ENCODE results near the gene AK8.

The AK8 gene

GRCh38 chr9:132887181-132888120 lies 9.4 kb upstream of the AK8 start:
- DNase-seq (ENCODE audit: low spot score) = no peak

DNA sequence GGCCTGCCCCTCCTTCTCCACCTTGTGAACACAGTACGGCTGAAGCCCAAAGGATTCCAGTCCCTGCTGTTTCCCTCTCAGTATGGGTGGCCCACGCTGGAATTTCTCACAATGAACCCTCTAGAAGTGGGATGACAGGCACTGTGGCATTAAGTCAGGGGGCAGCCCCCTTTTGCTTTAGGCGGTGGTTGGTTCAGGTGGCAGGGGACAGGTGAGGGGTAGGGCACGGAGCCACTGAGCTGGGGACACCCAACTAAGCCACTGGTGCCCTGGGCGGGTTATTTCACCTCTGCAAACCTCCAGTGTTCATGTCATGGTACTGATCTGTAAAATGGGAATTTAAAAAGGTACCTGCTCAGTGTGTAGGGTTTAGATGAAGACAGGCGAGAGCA lies 8.2 kb upstream of the AK8 start:
- DNase-seq (ENCODE audit: low spot score) = no peak

DNA sequence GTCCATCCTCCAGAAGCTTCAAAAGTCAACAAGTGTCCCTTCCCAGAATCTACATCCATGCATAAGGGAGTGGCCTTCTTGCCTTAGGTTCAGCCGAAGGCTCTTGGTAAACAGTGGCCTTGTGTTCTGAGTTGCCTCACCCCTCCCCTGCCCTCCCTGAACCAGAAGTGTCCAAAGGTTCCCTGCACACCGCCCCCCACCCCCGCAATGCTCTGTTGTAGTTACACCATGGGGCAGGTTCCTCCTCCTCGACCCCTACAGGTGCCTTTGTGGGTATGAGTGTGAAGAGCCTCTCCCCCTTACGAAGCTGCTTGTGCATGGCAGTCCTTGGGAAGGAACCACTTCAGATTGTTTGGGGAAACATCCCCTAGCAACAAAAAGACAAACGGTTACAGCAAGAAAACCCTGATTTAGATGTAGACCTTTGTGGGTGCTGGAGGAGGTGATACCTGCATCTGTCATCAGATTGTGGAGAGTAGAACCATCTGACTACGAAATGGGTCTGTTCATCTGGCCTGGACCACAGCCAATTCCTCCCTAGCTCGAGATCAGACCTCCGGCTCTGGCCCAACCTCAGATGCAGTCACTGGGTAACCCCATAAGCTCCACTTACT lies 7.7 kb upstream of the AK8 start:
- DNase-seq (ENCODE audit: low spot score) = no peak

DNA sequence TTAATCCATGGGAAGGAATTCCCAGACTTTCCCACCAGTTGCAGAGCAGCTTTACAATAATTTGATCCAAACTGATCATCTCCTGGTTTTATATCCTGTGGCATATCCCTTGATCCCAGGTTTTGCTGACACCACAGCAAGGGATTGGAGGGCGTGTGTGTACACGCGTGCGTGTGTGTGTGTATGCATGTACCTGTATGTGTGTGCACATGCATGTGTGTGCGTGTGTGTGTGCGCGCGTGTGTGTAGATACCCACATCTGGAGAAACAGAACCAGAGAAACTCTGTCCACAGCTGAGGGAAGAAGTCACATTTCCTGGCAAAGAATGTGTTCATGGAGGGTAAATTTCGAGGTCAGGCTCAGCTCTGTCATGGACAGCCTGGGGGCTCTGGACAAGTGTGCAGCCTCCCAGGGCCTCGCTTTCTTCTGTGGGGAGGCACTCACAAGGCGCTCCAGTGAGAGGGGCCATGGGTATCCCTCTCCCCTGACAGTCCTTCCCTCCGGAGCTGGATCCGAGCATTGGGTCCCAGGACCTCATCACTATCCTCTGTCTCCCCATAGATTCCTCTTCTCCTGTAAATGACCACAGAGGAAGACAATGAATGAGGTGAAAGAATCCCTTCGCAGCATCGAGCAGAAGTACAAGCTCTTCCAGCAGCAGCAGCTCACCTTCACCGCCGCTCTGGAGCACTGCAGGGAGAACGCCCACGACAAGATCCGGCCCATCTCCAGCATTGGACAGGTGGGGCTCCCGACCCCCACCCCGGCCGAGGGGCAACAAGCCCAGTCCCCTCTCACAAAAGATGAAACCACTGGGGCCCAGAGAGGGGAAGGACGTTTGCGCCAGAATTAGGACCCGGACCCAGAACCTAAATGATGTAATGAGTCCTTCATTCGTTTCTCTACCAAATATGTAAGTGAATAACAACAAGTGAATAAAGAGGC lies 5.5 kb upstream of the AK8 start:
- DNase-seq (ENCODE audit: low spot score) = no peak

GRCh38 chr9:132882616-132883015 lies 4.5 kb upstream of the AK8 start:
- DNase-seq (ENCODE audit: low spot score) = no peak

DNA sequence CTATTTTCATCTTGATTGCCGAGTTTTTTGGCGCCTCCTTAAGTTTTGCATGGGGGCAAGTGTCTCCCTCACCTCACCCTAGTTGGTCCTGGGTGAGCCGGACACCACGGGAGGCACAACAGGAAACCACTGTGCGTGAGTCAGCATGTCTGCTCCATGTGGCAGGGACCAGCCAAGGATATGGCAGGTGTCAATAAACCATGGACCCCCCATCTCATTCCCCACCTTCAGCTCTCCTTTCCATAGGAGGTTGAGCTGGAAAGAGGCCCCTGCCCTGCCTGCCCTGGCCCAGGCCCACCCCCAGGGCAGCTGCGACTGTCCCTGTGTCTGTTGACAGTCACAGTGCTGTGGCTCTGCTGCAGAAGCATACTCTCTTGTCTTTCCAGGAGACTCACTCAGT lies 3.7 kb upstream of the AK8 start:
- DNase-seq (ENCODE audit: low spot score) = no peak

DNA sequence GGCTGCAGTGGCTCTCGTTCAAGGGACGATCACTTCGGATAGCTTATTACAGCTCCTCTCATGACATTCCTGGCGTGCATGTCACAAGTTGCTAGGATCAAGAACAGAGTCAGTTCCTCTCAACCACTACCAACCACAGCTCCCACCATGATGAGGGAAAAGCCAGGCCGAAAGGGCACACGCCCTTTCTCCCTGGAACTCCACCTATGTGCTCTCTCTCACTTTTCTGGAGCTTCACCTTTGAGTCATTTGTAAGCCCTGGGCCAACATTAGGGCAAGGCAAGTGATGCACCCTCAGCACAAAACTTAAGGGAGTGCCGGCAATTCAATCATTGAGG lies 2.2 kb upstream of the AK8 start:
- DNase-seq (ENCODE audit: low spot score) = no peak

DNA sequence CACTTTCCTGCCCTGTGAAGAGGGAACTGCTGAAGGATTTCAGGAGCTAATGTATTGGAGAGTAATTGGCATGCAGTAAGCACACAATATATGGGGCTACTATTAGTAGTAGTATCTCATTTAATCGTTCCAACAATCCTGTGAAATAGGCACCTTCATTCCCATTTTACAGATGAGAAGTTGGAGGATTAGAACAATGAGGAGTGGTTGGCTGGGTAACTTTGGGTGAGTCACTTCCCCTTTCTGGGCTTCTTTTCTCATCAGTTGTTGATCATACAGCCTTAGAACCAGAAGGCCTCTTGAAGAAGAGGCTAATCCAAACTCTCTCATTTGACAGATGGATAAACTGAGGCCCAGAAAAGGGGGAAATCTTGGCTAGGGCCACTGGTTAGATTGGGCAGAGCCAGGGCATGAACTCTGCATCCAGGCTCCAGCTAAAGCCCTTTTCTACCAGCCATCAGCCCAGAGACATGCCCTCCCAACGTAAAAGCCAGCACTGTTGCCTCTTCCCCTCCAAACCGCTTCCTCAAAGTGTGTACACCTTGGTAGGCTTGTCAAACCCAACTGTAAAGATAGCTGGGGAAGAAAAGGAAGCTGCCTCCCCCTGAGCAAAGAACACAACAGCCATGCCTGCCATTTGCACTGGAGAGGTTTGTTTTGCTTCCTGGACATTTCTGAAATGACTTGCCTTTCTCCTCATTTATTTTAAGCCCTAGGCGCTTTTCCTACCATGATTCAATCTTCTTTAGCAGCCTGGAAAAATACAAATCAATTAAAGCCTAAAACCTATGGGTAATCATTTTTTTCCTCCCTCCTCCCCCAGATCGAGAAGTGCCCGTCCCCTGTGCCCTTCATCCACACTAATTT lies 1.6 kb upstream of the AK8 start:
- no peak for DNase-seq (ENCODE audit: low spot score)

DNA sequence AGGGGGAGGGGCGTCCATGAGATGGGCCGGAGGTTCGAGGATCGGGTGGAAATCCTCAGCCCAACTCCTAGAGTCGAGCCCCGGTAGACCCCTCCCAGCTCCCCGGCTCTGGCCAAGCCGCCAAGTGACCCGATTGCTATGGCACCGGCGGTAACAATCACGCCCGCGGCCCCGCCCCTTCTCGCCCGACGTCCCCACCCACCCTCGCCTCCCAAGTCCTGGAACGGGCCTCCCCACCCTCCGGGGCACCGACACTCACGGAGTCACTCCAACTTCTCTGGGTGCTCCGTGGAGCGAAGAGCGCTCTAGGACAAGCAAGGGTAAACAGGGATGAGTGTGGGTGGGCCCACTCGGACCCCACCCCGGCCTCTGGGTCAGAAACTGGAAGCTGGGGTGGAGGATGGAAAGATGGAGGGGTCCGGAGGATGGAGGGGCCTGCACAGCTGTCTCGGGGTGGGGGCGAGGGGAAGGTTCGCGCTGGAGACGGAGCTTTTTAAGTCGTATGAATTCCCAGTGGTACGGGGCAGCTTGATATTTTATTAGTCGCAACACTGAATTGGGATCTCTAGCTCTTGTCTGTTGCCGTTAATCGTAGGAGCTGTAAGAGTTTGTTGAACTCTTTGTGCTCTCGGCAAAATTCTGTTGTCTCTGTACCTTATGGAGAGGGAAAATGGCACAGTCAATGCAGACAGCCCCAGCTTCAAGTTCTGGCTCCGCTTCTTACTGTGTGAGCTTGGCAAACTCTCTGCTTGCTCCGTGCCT lies 792 bp upstream of the AK8 start, which contains the start of gene SPACA9:
Gene SPACA9 (plus strand): TSS at position 204 of the 762 bp plus-strand sequence. CDS start 5,050 bp downstream, outside the sequence.
- no peak for DNase-seq (ENCODE audit: low spot score)

GRCh38 chr9:132877458-132877823 lies 643 bp downstream of the AK8 start:
- no peak for DNase-seq (ENCODE audit: low spot score)

DNA sequence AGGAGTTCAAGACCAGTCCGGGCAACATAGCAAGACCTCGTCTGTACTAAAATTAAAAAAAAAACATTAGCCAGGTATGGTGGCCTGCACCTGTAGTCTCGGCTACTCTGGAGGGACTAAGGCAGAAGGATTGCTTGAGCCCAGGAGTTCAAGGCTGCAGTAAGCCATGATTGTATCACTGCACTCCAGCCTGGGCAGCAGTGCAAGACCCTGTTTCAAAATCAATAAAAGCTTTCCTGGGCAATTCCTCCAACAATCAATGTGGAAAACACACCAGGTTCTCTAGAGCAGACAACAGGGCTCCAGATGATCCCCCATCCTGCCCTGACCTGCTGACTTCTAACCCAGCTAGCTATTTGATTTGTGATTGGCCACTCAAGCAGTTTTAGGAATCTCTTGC lies 1.2 kb downstream of the AK8 start:
- DNase-seq (ENCODE audit: low spot score) = no peak

- DNase-seq (ENCODE audit: low spot score) = no peak
These were observed 2.9 kb downstream of the AK8 start for GRCh38 chr9:132875159-132875558.

DNA sequence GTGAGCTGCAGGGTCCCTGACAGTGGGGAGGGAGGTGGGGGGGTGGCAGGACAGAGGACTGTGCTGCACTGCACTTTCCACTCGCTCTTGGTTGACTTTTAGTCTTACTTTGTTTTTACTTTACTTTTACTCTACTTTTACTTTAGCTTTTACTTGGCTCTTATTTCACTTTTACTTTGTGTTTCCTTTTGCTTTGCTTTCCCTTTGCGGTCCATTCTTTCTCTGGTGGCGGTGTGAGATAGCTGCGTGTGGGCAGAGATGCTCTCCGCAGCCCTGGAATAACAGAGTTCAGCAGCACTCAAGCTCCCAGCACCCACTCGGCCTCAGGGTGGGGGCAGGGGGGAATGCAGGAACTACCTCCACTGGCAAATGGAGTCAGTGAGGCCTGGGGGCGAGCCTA lies 4.7 kb downstream of the AK8 start:
- DNase-seq (ENCODE audit: low spot score) = no peak

DNA sequence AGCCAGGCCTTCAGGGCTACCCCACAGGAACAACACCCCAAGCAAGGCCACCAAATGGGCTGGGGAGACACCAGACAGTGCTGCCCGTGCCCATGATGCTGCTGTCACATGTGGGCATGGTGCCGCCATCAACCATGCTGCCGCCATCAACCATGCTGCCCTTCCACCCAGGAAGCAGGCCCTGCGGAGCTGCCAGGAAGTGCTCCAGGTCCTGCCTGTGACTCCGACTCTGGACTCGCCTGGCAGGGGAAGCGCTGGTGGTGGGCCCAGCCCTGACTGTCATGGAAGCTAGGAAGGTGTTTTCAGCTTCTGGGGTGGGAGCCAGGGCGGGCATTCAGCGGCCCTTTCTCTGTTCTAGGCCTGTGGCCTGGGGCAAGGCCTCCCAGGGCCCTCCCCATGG lies 8.8 kb downstream of the AK8 start:
- no peak for DNase-seq (ENCODE audit: low spot score)

GRCh38 chr9:132866898-132867297 lies 11.2 kb downstream of the AK8 start:
- DNase-seq (ENCODE audit: low spot score) = no peak

DNA sequence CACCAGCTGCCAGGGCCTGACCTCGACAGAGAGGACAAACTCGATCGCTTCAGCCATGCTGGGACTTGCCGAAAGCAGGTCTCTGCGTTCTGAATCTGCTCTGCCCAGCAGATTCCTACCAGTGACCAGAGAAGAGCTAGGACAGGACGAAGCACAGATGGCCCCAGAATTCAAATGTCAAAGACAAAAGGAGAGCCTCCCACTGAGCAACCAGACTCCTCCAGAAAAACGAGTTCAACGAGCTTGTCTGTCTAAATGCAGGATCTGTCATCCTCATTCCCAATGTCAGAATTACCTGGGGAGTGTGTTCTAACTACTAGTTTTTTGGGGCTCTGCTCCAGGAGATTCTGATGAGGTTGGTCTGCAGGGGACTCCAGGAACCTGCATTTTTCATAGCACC lies 13.4 kb downstream of the AK8 start:
- DNase-seq (ENCODE audit: low spot score) = no peak

DNA sequence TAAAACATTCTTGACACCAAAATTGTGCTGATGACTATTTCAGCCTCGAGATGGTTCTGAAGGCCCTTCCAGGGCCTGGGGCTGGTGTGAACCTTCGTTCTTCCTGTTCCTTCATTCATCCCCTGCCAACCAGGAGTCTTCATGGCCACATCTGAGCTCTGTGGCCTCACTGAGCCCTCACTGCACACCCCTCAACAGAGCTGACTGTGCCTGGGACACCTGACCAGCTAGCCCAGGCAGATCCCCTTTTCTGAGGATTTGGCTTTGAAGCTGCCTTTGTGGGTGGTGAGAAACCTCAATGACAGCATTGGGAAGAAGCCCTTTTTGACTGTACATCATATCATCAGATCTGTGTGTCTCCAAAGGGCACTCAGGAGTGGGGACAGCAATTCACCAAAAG lies 13.8 kb downstream of the AK8 start:
- no peak for DNase-seq (ENCODE audit: low spot score)

DNA sequence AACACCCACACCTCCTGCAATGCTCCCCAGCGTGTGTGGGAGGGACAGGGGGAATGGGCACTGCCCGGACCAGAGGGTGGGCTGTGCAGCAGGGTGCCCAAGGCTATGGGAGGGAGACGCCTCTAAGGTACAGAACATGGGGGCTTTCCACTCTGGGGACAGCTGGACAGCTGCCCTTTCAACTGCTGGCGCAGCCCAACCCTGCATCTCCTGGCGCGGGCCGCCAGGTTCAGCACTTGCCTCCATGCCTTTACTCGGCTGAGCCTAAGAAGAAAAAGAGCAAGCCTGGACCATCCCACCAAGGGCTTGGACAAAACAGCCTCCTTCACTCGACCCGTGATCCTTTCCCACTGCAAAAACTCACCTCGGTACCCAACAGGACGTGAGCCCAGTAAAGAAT lies 15.0 kb downstream of the AK8 start:
- DNase-seq (ENCODE audit: low spot score) = no peak

DNA sequence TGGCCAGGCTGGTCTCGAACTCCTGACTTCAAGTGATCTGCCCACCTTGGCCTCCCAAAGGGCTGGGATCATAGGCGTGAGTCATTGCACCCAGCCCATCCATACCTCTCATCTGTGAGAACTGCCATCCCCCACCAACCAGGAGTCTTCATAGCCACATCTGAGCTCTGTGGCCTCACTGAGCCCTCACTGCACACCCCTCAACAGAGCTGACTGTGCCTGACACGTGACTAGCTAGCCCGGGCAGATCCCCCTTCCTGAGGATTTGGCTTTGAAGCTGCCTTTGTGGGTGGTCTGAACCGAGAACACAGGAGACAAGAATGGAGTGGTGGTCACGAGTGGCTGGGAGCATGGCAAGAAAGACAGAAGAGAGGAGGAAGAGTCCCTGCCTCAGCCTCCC lies 15.6 kb downstream of the AK8 start:
- no peak for DNase-seq (ENCODE audit: low spot score)

DNA sequence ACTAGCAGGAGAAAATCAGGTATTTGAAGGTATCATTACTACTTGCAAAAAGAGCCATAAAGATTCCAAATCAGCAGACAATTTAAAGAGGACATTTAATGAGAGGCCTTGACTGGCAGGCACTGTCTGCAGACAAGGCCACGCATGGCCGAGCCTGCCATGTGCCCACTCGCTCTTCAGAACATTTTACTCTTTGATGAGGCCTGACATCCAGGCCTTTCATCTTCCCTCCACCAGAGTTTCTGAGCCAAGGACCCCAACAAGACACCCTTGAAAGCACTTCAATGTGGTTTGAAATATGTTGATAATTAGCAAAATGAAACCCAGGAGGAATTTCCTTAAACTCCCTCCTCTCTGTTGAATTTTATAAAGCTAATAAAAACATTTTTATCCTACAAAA lies 16.4 kb downstream of the AK8 start:
- DNase-seq (ENCODE audit: low spot score) = no peak

GRCh38 chr9:132858751-132859150 lies 19.3 kb downstream of the AK8 start:
- DNase-seq (ENCODE audit: low spot score) = no peak

Measured in CD4-positive, alpha-beta T cell treated with Interleukin-6 at 100 ng/mL for 8 hours (primary cell).